ENCODE measurements around the gene OAF. TPM values are rescaled to one million over a fixed set of nuclear protein-coding genes. Genes with fewer than 3 reads are reported as not detected.

Gene OAF
- total and polyA plus RNA-seq, 2 experiments from 2014 or later: 1.1 to 3.0 TPM

- H3K27me3 Mint-ChIP-seq (ENCODE audit: insufficient read depth, low read depth, poor library complexity): peaks cover 63% of the 10 kb centered on the region
- no peak overlapping the region for H3K27ac ChIP-seq (ENCODE audit: low read depth)
- H3K4me1 Mint-ChIP-seq: peaks cover 4% of the 10 kb centered on the region; the same call in 2 of the 3 replicates
- no peaks in the 10 kb centered on the region for H3K36me3 Mint-ChIP-seq (ENCODE audit: low read depth)
- DNase-seq (ENCODE audit: low spot score) (no peak), ATAC-seq (no peak)
- no peaks in the 10 kb centered on the region for H4K20me1 ChIP-seq (replicated peaks; ENCODE audit: insufficient read depth)
- H3K4me3 ChIP-seq: no peak overlapping the region; the same call in 1 of the 2 replicates
- H3K4me3 Mint-ChIP-seq: no peak overlapping the region
- no peak overlapping the region for H3K27ac Mint-ChIP-seq
- peak overlapping the region; percentile 95 for H2AFZ ChIP-seq
- no peaks in the 10 kb centered on the region for H3K9me2 ChIP-seq (ENCODE audit: insufficient read depth)
- H3K79me2 ChIP-seq (replicated peaks; ENCODE audit: insufficient read depth): no peaks in the 10 kb centered on the region
- H3K4me2 ChIP-seq: peak overlapping the region; percentile 90
- no peaks in the 10 kb centered on the region for H3K36me3 ChIP-seq (ENCODE audit: insufficient read depth)
- no peak for TF ChIP-seq JUNB (IDR thresholded peaks at IDR 0.05; ENCODE audit: unreplicated experiment)
- TF ChIP-seq NANOG (IDR thresholded peaks at IDR 0.05; ENCODE audit: borderline replicate concordance): no peak
- no peak for TF ChIP-seq REST (IDR thresholded peaks at IDR 0.05; ENCODE audit: unreplicated experiment)
- TF ChIP-seq EZH2phosphoT487 (IDR thresholded peaks at IDR 0.05; ENCODE audit: unreplicated experiment): no peak
- no peak for TF ChIP-seq POLR2AphosphoS5 (IDR thresholded peaks at IDR 0.05; ENCODE audit: low read depth)
- TF ChIP-seq CTCF (conservative IDR thresholded peaks at IDR 0.05; ENCODE audit: low read depth in 2 of 2): no peak
- no peak for TF ChIP-seq ZNF114 (CRISPR knock-in tag; IDR thresholded peaks at IDR 0.05)
- TF ChIP-seq STAT1 (IDR thresholded peaks at IDR 0.05; ENCODE audit: unreplicated experiment): no peak
- no peak for TF ChIP-seq ZNF462 (CRISPR knock-in tag; IDR thresholded peaks at IDR 0.05)
- TF ChIP-seq EZH2 (IDR thresholded peaks at IDR 0.05; ENCODE audit: low read depth, unreplicated experiment): no peak
- TF ChIP-seq CREB1 (CRISPR knock-in tag; IDR thresholded peaks at IDR 0.05; ENCODE audit: low read depth): no peak
- no peak for TF ChIP-seq ETS1 (IDR thresholded peaks at IDR 0.05)
- TF ChIP-seq ZNF331 (CRISPR knock-in tag; IDR thresholded peaks at IDR 0.05; ENCODE audit: low read depth): no peak
- H3K27me3 ChIP-seq (ENCODE audit: insufficient read depth): peaks cover 76% of the 10 kb centered on the region
- H3F3A ChIP-seq (replicated peaks; ENCODE audit: low read depth): no peaks in the 10 kb centered on the region
- peaks cover 2% of the 10 kb centered on the region; the same call in 1 of the 3 replicates for H3K9me3 Mint-ChIP-seq
- H3K4me1 ChIP-seq (ENCODE audit: insufficient read depth): peaks cover 6% of the 10 kb centered on the region; the same call in 1 of the 2 replicates
Measured at GRCh38 chr11:120169981-120170698, 40.7 kb upstream of the OAF start.

Data from GM23338 (cell line).